A673 (cell line): Measurements from ENCODE around the gene MTHFR. TPM values are rescaled to one million over a fixed set of nuclear protein-coding genes. Genes with fewer than 3 reads are reported as not detected.

Experiments used
- BruUV-seq: library from RNA; stranded (reverse); fragments of 400-500 nt; replicated peaks from 2 replicates; lab custom pipeline; 2021; lab: Mats Ljungman, UMichigan
- CTCF ChIA-PET: fragments of 300-600 bp; sonication (Branson Sonifier 250); formaldehyde crosslinking; loops from one replicate; lab custom pipeline; 2022; ENCODE audit warnings: antibody characterized with exemption; lab: Charles Lee
- POLR2A ChIA-PET: fragments of 300-600 bp; sonication (Branson Sonifier 250); formaldehyde crosslinking; loops from one replicate; lab custom pipeline; 2022; ENCODE audit warnings: antibody characterized with exemption; ENCODE audit not compliant: low non-redundant PET; lab: Charles Lee
- DNase-seq: peaks from one replicate; pipeline ENCODE4 v3.0.0-alpha.2; 2015; ENCODE audit warnings: low spot score
- H3K27ac ChIP-seq: fragments of 200-600 bp; sonication (generic); 2 replicates; pipeline ENCODE4 v1.5.1; 2016; ENCODE audit warnings: mixed run types, low read depth, mild to moderate bottlenecking, mixed read lengths, antibody characterized with exemption, low read length; ENCODE audit not compliant: poor library complexity, severe bottlenecking
- H3K27me3 ChIP-seq: fragments of 200-600 bp; sonication (generic); replicated peaks from 2 replicates; pipeline ENCODE4 v1.6.1; 2017; ENCODE audit warnings: mixed run types, low read depth, mild to moderate bottlenecking, mixed read lengths, antibody characterized with exemption, low read length; ENCODE audit not compliant: insufficient read depth, poor library complexity
- H3K36me3 ChIP-seq: fragments of 200-600 bp; sonication (generic); 2 replicates; pipeline ENCODE4 v1.6.1; 2016; ENCODE audit warnings: mixed run types, mild to moderate bottlenecking, mixed read lengths, antibody characterized with exemption, low read length; ENCODE audit not compliant: insufficient read depth, poor library complexity, severe bottlenecking
- H3K4me1 ChIP-seq: fragments of 200-600 bp; sonication (generic); 2 replicates; pipeline ENCODE4 v1.6.1; 2017; ENCODE audit warnings: mixed run types, mild to moderate bottlenecking, mixed read lengths, antibody characterized with exemption, low read length; ENCODE audit not compliant: insufficient read depth, poor library complexity, severe bottlenecking
- H3K4me3 ChIP-seq: fragments of 200-600 bp; sonication (generic); 2 replicates; pipeline ENCODE4 v1.5.1; 2016; ENCODE audit warnings: low read depth, mixed run types, mild to moderate bottlenecking, mixed read lengths, low read length; ENCODE audit not compliant: poor library complexity, severe bottlenecking
- H3K9me3 ChIP-seq: fragments of 200-600 bp; sonication (generic); 2 replicates; pipeline ENCODE4 v1.6.1; 2016; ENCODE audit warnings: mixed run types, low read depth, mild to moderate bottlenecking, mixed read lengths, antibody characterized with exemption, low read length; ENCODE audit not compliant: poor library complexity, severe bottlenecking
- EZH2 ChIP-seq: fragments of 200-600 bp; sonication (generic); IDR thresholded peaks from 2 replicates; pipeline ENCODE4 v1.6.1; 2017; ENCODE audit warnings: borderline replicate concordance, low read depth, mild to moderate bottlenecking, mixed read lengths, antibody characterized with exemption, low read length; ENCODE audit not compliant: poor library complexity, severe bottlenecking
- intact Hi-C: fragments of 100-400 bp; cut with micrococcal nuclease; formaldehyde crosslinking; loops from one replicate; pipeline ENCODE4 v1.10.0; 2022; ENCODE audit not compliant: unreplicated experiment
- total RNA-seq: library from RNA; stranded (reverse); gene quantifications from 2 replicates; pipeline ENCODE4 v1.2.3, GENCODE V29; 2021
- TF ChIP-seq, protein P1 (sequence below): fragments of 300-800, 200-600 bp; sonication (generic); conservative IDR thresholded peaks from 2 replicates; pipeline ENCODE4 v1.5.1; 2017; ENCODE audit warnings: low read depth, mild to moderate bottlenecking, antibody characterized with exemption, low read length, moderate library complexity, mixed read lengths

MTHFR gene
- total RNA-seq, 1 experiment from 2014 or later: 23.3 TPM

DNA sequence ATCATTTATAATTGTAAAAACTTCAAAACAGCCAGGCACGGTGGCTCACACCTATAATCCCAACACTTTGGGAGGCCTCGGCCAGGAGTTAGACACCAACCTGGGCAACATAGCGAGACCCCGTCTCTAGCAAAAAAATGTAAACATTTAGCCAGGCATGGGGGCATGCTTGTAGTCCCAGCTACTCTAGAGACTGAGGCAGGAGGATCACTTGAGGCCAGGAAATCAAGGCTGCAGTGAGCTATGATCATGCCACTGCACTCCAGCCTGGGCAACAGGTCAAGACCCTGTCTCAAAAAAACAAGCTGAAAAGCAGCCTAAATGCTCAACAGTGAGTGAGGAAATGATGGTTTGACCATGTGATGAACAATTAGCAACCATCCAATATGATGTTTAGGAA is 36.5 kb downstream of the MTHFR start:
- no peaks in the 10 kb centered on the region for H3K36me3 ChIP-seq
- H3K27me3 ChIP-seq: no peaks in the 10 kb centered on the region
- H3K27ac ChIP-seq: no peak overlapping the region
- no peak for DNase-seq
- TF ChIP-seq EZH2: no peak
- TF ChIP-seq, protein P1, sequence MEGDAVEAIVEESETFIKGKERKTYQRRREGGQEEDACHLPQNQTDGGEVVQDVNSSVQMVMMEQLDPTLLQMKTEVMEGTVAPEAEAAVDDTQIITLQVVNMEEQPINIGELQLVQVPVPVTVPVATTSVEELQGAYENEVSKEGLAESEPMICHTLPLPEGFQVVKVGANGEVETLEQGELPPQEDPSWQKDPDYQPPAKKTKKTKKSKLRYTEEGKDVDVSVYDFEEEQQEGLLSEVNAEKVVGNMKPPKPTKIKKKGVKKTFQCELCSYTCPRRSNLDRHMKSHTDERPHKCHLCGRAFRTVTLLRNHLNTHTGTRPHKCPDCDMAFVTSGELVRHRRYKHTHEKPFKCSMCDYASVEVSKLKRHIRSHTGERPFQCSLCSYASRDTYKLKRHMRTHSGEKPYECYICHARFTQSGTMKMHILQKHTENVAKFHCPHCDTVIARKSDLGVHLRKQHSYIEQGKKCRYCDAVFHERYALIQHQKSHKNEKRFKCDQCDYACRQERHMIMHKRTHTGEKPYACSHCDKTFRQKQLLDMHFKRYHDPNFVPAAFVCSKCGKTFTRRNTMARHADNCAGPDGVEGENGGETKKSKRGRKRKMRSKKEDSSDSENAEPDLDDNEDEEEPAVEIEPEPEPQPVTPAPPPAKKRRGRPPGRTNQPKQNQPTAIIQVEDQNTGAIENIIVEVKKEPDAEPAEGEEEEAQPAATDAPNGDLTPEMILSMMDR: no peak
- POLR2A ChIA-PET: no interaction called here
- H3K4me3 ChIP-seq: no peak overlapping the region
- no peaks in the 10 kb centered on the region for H3K9me3 ChIP-seq
- intact Hi-C loops: no loop called here
- BruUV-seq: no TSS peak
- CTCF ChIA-PET: no interaction called here
- no peaks in the 10 kb centered on the region for H3K4me1 ChIP-seq

DNA sequence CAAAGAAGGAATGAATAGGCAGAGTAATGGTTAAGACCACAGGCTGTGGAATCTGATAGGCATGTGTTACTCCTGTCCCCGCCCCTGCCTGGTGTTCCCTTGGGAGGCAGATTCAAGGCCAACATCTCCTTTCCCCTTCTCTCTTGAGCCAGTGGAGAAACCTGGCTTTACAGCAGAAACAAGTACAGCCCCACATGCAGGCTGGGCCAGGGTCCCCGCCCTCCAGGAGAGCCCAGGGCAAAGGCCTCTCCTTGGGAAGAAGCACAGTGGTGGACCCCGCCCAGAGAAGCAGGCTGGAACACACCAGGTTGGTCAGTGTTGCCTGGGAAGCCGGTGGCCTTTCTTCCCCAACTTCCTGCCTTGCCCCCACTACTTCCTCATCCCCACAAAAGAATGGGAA is 36.9 kb downstream of the MTHFR start:
- TF ChIP-seq EZH2: no peak

DNA sequence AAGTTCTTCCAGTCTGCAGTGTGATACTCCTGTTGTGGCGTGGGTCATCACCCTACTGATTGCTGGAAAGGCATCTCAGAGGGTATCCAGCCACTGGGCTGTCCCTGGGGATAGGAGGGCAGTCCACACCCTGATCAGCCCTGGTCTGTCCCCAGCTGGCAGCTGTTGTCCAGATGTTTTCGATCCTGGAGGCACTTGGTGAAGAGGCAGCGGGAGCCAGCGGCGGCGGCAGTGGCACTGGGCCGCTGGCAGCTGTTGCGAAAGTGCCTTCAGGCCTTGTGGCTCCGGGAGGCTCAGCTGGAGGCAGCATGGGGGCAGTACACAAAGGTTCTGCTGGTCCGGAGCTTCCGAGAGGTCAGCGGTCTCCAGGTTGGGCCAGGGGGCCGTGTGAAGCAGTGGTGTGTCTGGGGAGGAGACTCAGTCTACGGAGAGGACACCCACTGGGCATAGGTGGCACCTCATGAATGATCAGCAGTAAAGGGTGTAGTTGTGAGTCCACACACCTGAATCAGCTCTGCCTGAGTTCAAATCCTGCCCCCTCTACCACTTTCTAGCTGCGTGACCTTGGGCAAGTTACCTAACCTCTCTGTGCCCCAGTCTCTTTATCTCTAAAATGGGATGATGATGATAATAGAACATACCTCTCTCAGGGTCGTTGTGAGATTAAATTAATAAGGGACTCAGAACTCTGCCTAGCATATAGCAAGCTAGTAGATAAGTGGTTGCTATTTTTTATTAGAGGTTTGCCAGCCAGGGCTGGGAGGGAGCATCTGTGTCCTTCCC is 37.7 kb downstream of the MTHFR start:
- H3K4me1 ChIP-seq: no peaks in the 10 kb centered on the region
- H3K27me3 ChIP-seq: no peaks in the 10 kb centered on the region
- no TSS peak for BruUV-seq
- no peaks in the 10 kb centered on the region for H3K9me3 ChIP-seq
- POLR2A ChIA-PET: no interaction called here
- intact Hi-C loops: no loop called here
- DNase-seq: no peak
- no peak overlapping the region for H3K27ac ChIP-seq
- no peak for TF ChIP-seq EZH2
- TF ChIP-seq, protein P1: no peak
- CTCF ChIA-PET: no interaction called here
- no peaks in the 10 kb centered on the region for H3K36me3 ChIP-seq
- H3K4me3 ChIP-seq: no peak overlapping the region

More for the DNA sequence above, 36.9 kb downstream of the MTHFR start:
- DNase-seq: peak; percentile 27
- H3K27me3 ChIP-seq: no peaks in the 10 kb centered on the region
- H3K4me3 ChIP-seq: no peak overlapping the region
- BruUV-seq: no TSS peak
- no peaks in the 10 kb centered on the region for H3K9me3 ChIP-seq
- H3K36me3 ChIP-seq: no peaks in the 10 kb centered on the region
- intact Hi-C loops: no loop called here
- ChIA-PET POLR2A (no interaction called here), CTCF (no interaction called here)
- H3K4me1 ChIP-seq: no peaks in the 10 kb centered on the region
- no peak overlapping the region for H3K27ac ChIP-seq

DNA sequence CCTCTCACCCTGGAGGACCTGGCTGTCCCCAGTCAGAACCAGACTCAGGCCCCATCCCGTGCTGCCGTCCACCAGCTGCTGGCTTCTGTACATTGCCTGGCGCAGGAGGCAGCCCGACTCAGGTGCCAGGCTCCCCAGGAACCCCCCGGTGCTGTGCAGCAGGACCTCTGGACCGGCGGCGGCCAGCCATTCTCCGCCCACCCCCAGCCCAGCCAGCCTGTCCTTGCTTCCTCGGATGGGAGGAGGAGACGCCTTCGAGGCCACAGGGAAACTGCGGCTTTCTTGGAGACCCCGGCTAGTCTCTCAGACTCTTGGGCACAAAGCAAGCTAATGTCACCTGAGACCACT is 39.4 kb downstream of the MTHFR start:
- no peak for DNase-seq
- Histone ChIP-seq H3K4me3 (no peak overlapping the region), H3K27me3 (no peaks in the 10 kb centered on the region), H3K36me3 (no peaks in the 10 kb centered on the region), H3K4me1 (no peaks in the 10 kb centered on the region), H3K27ac (no peak overlapping the region), H3K9me3 (no peaks in the 10 kb centered on the region)
- ChIA-PET CTCF (no interaction called here), POLR2A (no interaction called here)
- intact Hi-C loops: no loop called here
- BruUV-seq: no TSS peak
- TF ChIP-seq, protein P1: no peak
- TF ChIP-seq EZH2: no peak
